Thyroid gland (tissue), 4 donors: ENCODE measurements around the gene PRSS27.

Experiments used
- CTCF ChIP-seq, 6 experiments: fragments of 200-600 bp in 3 of 6; fragments of 450-650 bp in 3 of 6; sonication (generic) in 3 of 6; IDR thresholded peaks; one replicate each; pipeline ENCODE4 v1.5.1; 2016 to 2019; ENCODE audit warnings: antibody characterized with exemption in 6 of 6, mild to moderate bottlenecking in 2 of 6, inconsistent platforms in 1 of 6, moderate library complexity in 1 of 6
- POLR2A ChIP-seq, 2 donors: fragments of 450-650 bp; IDR thresholded peaks; one replicate each; pipeline ENCODE4 v1.6.1; 2017; ENCODE audit warnings: antibody characterized with exemption in 2 of 2, mild to moderate bottlenecking in 2 of 2, moderate library complexity in 1 of 2

- TF ChIP-seq POLR2A (IDR thresholded peaks at IDR 0.05) (no peak), CTCF (IDR thresholded peaks at IDR 0.05) (no peak)
Measured at GRCh38 chr16:2700786-2701185, 19.2 kb downstream of the PRSS27 start.
